HepG2 (cell line): ENCODE results near the gene RTF1. TPM values are rescaled to one million over a fixed set of nuclear protein-coding genes. Genes with fewer than 3 reads are reported as not detected.

Source experiments
- JUND ChIP-seq: sonication (generic); formaldehyde crosslinking; IDR thresholded peaks from 2 replicates; pipeline ENCODE4 v1.8.0; 2022; ENCODE audit warnings: mild to moderate bottlenecking, missing genetic modification reagents
- PLSCR1 ChIP-seq: sonication (generic); formaldehyde crosslinking; IDR thresholded peaks from 2 replicates; pipeline ENCODE4 v1.5.0; 2020; ENCODE audit warnings: missing genetic modification reagents, mild to moderate bottlenecking, borderline replicate concordance
- RARG ChIP-seq: sonication (generic); formaldehyde crosslinking; IDR thresholded peaks from 2 replicates; pipeline ENCODE4 v1.4.0; 2020; ENCODE audit warnings: low read depth, mild to moderate bottlenecking, missing genetic modification reagents
- RELA ChIP-seq: sonication (generic); formaldehyde crosslinking; IDR thresholded peaks from 2 replicates; pipeline ENCODE4 v1.4.0; 2020; ENCODE audit warnings: missing genetic modification reagents
- SP1 ChIP-seq, 2 experiments: fragments of 450-650 bp in 1 of 2; sonication (generic) in 1 of 2; formaldehyde crosslinking in 1 of 2; IDR thresholded peaks; 2 replicates each; pipeline versions ENCODE4 v1.4.0 to v1.6.1; 2016 to 2020; ENCODE audit warnings: missing genetic modification reagents in 1 of 2
- SP2 ChIP-seq: sonication (generic); formaldehyde crosslinking; IDR thresholded peaks from 2 replicates; pipeline ENCODE4 v1.5.1; 2020; ENCODE audit warnings: mild to moderate bottlenecking, missing genetic modification reagents
- XBP1 ChIP-seq: sonication (generic); formaldehyde crosslinking; IDR thresholded peaks from 2 replicates; pipeline ENCODE4 v1.5.0; 2020; ENCODE audit warnings: missing genetic modification reagents
- ZFP37 ChIP-seq: sonication (generic); formaldehyde crosslinking; IDR thresholded peaks from 2 replicates; pipeline ENCODE4 v1.4.0; 2020; ENCODE audit warnings: missing genetic modification reagents, borderline replicate concordance
- ZNF142 ChIP-seq: sonication (generic); formaldehyde crosslinking; IDR thresholded peaks from 2 replicates; pipeline ENCODE4 v1.4.0; 2020; ENCODE audit warnings: missing genetic modification reagents
- ZNF232 ChIP-seq: sonication (generic); formaldehyde crosslinking; IDR thresholded peaks from 2 replicates; pipeline ENCODE4 v1.4.0; 2020; ENCODE audit warnings: missing genetic modification reagents, borderline replicate concordance
- ZNF281 ChIP-seq: sonication (generic); formaldehyde crosslinking; IDR thresholded peaks from 2 replicates; pipeline ENCODE4 v1.4.0; 2020; ENCODE audit warnings: missing genetic modification reagents, borderline replicate concordance
- ZNF343 ChIP-seq: sonication (generic); formaldehyde crosslinking; IDR thresholded peaks from 2 replicates; pipeline ENCODE4 v1.4.0; 2020; ENCODE audit warnings: mild to moderate bottlenecking, missing genetic modification reagents
- polyA plus RNA-seq, 8 experiments: library from polyadenylated mRNA; depleted of rRNA in 3 of 8; stranded (reverse) in 7 of 8; unstranded in 1 of 8; fragments of >200 nt; fragmentation: Illumina TruSeq in 4 of 8; extraction: Trizol in 4 of 8; gene quantifications; 2 replicates each; pipeline versions ENCODE4 v1.2.1 to v1.2.3, GENCODE V29; 2011 to 2016; ENCODE audit warnings: low read depth in 4 of 8, missing spikeins in 1 of 8, mixed read lengths in 1 of 8; ENCODE audit not compliant: insufficient read depth in 1 of 8
- total RNA-seq, 5 experiments: library from RNA; depleted of rRNA; stranded (reverse); fragments of >200 nt; fragmentation: Illumina TruSeq; extraction: Trizol; gene quantifications; 2 replicates each; pipeline ENCODE4 v1.2.3, GENCODE V29; 2016; ENCODE audit warnings: low read depth in 1 of 5
- TF ChIP-seq, protein P1 (sequence below): IDR thresholded peaks from 2 replicates; pipeline ENCODE4 v1.6.1; 2016; ENCODE audit warnings: missing genetic modification reagents, missing compliant biosample characterization
- TF ChIP-seq, protein P2 (sequence below): sonication (generic); formaldehyde crosslinking; IDR thresholded peaks from 2 replicates; pipeline ENCODE4 v1.9.0; 2022; ENCODE audit warnings: low read depth, missing genetic modification reagents
- TF ChIP-seq, protein P3 (sequence below): sonication (generic); formaldehyde crosslinking; IDR thresholded peaks from 2 replicates; pipeline ENCODE4 v1.5.1; 2020; ENCODE audit warnings: missing genetic modification reagents, mild to moderate bottlenecking, borderline replicate concordance

Gene RTF1
- total and polyA plus RNA-seq, 2 of the 13 experiments (the other 11 are each of a cell fraction or from before 2014, with no cell fraction given): 13.9 to 17.9 TPM

DNA sequence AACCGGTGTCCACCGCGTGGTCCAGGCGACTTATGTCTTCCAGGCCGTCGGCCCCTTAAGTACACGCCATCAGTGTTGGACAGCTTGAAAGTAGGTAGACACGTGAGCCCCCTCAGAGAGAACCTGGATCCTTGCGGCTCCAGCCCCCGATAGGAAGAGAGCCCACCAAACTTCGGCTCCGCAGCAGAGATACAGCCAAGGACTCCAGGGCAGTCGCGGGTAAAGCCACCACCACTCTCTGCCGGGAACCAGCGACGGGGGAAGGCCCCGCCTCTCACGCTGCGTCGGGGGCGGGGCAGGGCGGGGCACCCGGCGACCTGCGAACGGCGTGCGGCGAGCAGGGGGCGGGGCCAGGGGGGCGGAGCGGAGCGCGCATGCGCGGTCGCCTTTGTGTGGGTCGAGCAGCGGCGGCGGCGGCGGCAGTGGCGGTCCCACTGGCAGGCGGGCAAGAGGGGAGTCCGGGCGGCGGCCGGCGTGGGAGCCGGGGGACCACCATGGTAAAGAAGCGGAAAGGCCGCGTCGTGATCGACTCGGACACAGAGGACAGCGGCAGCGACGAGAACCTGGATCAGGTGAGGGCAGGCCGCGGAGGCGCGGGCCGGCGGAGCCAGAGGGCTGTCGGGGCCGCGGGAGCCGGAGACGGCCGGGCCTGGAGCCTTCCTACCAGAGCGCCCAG lies at the start of gene RTF1 (continued):
- TF ChIP-seq ZNF142 (CRISPR knock-in tag) (no peak), SP2 (CRISPR knock-in tag) (no peak), SP1 (IDR thresholded peaks at IDR 0.05) (no peak), SP1 (CRISPR knock-in tag; IDR thresholded peaks at IDR 0.05) (peak; percentile 93), ZNF343 (no peak), PLSCR1 (CRISPR knock-in tag) (peak; percentile 86; the same call in 1 of the 2 replicates), XBP1 (CRISPR knock-in tag) (no peak), ZNF281 (CRISPR knock-in tag) (no peak), JUND (CRISPR knock-in tag) (no peak), ZFP37 (CRISPR knock-in tag) (no peak), RARG (CRISPR knock-in tag) (no peak), RELA (CRISPR knock-in tag) (no peak), ZNF232 (CRISPR knock-in tag) (peak; percentile 76; the same call in 1 of the 2 replicates)
- TF ChIP-seq, protein P1, sequence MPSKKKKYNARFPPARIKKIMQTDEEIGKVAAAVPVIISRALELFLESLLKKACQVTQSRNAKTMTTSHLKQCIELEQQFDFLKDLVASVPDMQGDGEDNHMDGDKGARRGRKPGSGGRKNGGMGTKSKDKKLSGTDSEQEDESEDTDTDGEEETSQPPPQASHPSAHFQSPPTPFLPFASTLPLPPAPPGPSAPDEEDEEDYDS (CRISPR knock-in tag): peak; percentile 75
- TF ChIP-seq, protein P2, sequence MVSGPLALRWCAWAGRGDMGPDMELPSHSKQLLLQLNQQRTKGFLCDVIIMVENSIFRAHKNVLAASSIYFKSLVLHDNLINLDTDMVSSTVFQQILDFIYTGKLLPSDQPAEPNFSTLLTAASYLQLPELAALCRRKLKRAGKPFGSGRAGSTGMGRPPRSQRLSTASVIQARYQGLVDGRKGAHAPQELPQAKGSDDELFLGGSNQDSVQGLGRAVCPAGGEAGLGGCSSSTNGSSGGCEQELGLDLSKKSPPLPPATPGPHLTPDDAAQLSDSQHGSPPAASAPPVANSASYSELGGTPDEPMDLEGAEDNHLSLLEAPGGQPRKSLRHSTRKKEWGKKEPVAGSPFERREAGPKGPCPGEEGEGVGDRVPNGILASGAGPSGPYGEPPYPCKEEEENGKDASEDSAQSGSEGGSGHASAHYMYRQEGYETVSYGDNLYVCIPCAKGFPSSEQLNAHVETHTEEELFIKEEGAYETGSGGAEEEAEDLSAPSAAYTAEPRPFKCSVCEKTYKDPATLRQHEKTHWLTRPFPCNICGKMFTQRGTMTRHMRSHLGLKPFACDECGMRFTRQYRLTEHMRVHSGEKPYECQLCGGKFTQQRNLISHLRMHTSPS (CRISPR knock-in tag): no peak
- TF ChIP-seq, protein P3, sequence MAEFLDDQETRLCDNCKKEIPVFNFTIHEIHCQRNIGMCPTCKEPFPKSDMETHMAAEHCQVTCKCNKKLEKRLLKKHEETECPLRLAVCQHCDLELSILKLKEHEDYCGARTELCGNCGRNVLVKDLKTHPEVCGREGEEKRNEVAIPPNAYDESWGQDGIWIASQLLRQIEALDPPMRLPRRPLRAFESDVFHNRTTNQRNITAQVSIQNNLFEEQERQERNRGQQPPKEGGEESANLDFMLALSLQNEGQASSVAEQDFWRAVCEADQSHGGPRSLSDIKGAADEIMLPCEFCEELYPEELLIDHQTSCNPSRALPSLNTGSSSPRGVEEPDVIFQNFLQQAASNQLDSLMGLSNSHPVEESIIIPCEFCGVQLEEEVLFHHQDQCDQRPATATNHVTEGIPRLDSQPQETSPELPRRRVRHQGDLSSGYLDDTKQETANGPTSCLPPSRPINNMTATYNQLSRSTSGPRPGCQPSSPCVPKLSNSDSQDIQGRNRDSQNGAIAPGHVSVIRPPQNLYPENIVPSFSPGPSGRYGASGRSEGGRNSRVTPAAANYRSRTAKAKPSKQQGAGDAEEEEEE (CRISPR knock-in tag): no peak
